ENCODE measurements around the gene HBD.
"Not testable (repeated sequence)": the region's sequence is repeated elsewhere in the genome, so short reads cannot be mapped to it uniquely, and the experiment has no call there.

The HBD gene

DNA sequence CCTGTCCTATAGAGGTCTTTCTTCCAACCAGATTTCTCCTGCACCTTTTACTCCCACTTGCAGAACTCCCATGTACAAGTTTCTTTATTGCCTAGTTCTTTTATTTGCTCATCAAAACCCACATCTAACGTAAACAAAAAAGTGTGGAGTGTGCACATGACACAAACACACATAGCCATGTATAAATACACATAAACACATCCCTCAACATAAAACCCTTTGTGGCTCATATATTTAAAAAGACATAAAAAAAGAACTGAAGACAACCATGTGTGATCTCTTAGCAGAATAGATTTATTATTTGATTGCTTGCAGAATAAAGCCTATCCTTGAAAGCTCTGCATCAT lies 18.6 kb upstream of the HBD start:
- DNase-seq (ENCODE audit: low read depth): no peak

DNA sequence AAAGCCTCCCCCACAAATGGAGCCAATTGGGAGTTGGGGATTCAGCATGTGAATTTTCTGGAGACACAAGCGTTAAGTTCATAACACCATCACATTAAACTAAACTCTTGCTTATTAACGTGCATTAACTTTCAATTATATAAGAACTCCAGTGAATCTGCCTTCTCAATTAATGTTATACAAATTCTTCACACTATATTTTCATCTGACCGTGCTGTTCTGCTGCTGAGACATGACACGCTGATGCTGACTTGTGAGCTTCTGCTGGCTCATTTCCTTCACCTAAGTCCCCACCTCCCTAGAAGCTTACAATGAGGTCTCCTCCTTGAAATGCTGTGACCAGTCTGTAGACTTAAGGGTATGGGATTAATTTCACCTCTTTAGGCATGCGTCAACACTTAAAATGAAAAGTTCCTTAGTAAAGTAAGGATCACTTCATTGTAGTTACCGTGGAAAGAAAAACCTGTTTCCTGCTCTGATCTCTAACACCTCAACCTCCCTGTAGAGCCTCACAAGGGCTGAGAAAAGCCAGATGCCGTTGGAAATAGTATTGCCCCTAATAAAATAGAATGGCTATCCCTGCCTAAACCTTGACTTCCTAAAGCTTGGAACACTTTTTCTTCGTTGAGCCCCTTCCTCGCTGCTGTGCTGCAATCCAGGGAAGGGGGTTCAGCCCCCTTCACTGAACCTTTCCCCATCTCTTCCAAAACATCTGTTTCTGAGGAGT lies 18.1 kb upstream of the HBD start:
- DNase-seq (ENCODE audit: low read depth): no peak

DNA sequence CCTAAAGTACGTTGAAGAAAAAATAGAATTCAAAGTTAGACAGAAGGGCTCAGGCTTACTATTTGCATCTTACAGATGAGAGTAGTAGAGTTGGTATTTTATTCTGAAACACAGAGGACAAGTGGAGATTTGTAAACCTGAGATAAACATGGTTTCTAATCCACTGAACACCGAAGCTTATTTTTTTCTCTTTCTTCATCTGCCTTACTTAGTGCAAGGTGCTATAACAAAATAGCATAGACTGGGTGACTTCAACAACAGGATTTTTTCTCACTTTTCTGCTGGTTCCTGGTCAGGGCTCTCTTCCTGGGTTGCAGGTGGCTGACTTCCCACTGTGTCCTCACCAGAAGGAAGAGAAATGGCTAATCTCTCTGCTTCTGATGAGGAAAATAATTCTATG lies 17.5 kb upstream of the HBD start:
- DNase-seq (ENCODE audit: low read depth): no peak

DNA sequence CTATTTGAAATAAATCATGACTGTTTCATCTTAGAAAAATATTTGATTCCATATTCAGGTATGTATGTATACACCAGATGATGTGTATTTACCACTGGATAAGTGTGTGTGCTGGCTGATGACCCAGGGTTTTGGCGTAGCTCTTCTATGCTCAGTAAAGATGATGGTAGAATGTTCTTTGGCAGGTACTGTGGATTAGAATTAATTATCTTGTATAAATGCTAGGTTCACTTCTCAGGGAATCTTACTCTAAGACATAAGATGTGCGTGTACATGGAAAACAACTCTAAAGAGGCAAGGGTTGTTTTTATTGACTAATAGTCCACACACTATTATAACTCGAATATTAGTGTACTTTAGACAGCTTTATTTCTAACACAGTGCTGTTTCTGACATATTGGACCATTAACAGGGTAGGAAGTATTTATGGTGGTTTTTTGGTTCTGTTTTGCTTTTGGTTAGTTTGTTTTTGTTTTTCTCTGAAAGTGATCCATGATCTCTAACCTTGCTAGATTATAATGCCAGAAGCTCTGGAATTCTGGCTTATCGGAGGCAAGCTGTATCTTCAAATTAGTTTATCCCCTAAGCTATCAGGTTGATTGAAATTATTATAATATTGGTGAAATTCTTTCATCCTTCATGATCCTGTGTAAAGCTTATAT lies 16.4 kb upstream of the HBD start:
- no peak for DNase-seq (ENCODE audit: low read depth)

DNA sequence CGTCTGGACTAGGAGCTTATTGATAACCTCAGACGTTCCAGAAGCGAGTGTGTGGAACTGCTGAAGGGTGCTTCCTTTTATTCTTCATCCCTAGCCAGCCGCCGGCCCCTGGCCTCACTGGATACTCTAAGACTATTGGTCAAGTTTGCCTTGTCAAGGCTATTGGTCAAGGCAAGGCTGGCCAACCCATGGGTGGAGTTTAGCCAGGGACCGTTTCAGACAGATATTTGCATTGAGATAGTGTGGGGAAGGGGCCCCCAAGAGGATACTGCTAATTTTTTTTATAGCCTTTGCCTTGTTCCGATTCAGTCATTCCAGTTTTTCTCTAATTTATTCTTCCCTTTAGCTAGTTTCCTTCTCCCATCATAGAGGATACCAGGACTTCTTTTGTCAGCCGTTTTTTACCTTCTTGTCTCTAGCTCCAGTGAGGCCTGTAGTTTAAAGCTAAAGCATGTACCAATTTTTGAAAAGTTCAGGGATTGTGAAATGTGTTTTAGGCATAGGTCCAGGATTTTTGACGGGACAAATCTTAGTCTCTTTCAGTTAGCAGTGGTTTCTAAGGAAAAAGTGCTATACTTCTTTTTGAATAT lies 15.6 kb upstream of the HBD start, which contains the start of gene HBG1:
Gene HBG1, minus strand, starts transcription at position 51 of the 590 bp plus-strand sequence. CDS start 53 bp downstream, outside the sequence.
- not testable (repeated sequence) for DNase-seq (ENCODE audit: low read depth)

DNA sequence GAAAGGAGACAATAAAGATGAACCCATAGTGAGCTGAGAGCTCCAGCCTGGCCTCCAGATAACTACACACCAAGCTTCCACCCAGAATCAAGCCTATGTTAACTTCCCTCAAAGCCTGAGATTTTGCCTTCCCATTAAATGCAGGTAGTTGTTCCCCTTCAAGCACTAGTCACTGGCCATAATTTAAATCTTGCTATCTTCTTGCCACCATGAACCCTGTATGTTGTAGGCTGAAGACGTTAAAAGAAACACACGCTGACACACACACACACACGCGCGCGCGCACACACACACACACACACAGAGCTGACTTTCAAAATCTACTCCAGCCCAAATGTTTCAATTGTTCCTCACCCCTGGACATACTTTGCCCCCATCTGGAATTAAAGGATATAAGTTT lies 14.2 kb upstream of the HBD start:
- DNase-seq (ENCODE audit: low read depth): not testable (repeated sequence)

DNA sequence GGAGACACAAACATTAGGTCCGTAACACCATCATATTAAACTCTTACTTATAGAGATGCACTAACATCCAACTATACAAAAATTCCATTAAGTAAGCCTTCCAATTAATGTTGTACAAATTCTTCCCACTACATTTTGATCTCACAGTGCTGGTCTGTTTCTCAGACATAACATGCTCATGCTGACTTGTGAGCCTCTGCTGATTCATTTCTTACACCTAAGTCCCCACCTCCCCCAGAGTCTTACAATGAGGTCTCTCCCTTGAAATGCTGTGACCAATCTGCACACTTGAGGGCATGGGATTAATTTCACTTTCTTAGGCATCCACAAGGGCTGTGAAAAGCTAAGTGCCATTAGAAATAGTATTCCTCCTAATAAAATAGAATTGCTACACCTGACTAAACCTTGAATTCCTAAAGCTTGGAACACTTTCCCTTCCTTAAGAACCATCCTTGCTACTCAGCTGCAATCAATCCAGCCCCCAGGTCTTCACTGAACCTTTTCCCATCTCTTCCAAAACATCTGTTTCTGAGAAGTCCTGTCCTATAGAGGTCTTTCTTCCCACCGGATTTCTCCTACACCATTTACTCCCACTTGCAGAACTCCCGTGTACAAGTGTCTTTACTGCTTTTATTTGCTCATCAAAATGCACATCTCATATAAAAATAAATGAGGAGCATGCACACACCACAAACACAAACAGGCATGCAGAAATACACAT lies 13.3 kb upstream of the HBD start:
- no peak for DNase-seq (ENCODE audit: low read depth)

DNA sequence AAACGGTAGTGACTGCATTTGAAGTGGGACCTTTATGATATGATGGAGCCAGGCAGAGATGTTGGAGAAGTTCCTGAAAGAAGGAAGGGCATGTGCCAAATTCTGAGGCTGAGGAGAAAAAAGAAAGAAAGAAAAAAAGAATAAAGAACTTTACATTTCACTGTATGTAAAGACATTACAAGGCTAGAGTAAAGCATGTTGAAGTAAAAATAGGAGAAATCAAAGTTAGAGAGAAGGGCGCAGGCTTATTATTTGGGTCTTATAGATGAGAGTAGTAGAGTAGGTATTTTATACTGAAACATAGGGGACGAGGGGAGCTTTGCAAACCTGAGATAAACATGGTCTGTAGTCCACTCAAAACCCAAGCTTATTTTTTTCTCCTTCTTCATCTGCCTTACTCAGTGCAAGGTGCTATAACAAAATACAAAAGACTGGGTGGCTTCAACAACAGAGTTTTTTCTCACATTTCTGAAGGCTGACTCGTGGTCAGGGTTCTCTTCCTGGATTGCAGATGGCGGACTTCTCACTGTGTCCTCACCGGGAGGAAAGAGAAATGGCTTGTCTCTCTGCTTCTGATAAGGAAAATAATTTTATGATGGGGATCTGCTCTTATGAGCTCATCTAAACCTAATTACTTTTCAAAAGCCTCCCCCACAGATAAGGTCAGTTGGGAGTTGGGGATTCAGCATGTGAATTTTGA lies 12.6 kb upstream of the HBD start:
- DNase-seq (ENCODE audit: low read depth): no peak

DNA sequence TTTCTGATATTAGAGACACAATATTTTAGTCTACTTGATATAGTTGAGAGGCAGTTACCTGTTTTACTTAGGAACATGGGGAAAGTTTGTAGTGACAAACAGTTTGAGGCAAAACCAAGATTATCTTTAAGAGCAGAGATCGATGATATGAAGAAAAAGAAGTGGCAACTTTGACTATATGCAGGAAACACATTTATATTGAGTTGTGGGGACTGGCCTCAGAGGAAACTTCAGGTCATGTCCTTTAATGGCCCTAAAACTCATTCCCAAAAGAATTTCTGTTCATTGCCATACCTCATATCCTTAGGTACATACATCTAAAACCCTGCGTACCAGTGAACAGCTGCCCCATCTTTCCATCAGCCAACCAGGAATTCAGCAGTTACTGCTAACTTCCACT lies 10.9 kb upstream of the HBD start:
- no peak for DNase-seq (ENCODE audit: low read depth)

DNA sequence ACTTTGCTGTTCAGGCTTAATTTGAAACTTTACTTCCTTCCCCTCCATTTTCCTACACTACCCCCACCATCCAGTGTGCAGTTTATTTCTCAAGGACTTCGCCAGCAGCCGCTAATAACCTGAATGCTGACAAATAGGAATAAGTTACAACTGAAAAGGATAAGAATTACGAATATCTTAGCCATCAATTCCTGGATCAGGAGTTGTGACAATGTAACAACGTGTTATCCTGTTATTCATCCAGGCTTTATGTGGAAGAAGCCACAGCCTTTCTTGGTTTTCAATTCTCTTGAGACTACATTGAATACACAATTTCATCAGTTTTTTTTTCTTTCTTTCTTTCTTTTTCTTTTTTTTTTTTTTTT lies 9.5 kb upstream of the HBD start:
- no peak for DNase-seq (ENCODE audit: low read depth)

DNA sequence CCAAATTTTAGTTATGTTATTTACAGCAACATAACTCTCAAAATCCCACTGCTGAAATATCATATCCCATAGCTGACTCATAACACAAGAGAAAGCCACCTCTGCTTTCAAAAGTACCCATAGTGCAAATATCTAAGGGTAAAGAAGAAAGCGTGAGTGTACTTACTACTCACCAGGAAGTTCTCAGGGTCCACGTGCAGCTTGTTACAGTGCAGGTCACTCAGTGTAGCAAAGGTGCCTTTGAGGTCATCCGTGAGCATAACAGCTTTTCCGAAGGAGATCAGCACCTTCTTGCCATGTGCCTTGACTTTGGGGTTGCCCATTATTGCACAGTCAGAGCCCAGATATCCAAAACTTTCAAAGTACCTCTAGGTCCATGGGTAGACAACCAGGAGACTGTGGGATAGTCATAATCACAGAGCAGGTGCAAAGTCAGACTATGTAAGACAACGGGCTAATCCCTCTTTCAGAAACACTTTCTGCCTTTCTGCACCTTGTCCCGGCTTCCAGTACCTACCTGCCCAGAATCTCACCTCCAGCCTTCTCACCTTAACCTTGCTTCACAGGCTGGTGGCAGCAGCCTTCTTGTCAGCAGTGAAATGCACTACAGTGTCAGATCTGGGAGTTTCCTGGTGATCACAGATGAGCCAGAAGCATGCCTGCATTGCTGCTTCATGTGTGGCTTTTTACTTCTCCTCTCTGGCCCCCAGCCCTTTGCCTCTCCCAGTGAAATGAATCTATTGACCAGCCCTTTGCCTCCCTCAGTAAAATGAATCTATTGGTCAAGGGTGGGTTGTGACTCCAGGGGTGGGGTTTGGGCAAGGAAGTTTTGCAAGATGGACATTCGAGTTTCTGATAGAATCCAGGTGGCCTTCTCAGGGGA lies 8.9 kb upstream of the HBD start:
- DNase-seq (ENCODE audit: low read depth): no peak

DNA sequence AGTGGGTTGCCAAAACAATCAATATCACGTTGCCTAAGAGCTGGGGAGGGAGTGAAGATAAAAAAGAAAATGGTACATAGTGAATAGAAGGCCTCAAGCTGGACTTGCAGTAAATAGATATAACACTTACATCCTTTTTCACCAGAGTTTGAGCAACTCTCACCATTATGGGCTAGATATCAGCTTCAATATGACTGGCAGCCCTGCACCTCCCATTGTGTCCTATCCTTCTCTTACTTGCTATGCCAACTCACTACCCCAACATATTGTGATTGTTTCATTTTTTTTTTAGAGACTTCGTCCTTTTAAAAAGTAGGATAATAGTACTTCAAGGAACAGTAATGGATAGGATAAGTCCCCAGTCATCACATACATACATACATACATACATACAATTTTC lies 7.9 kb upstream of the HBD start:
- no peak for DNase-seq (ENCODE audit: low read depth)

DNA sequence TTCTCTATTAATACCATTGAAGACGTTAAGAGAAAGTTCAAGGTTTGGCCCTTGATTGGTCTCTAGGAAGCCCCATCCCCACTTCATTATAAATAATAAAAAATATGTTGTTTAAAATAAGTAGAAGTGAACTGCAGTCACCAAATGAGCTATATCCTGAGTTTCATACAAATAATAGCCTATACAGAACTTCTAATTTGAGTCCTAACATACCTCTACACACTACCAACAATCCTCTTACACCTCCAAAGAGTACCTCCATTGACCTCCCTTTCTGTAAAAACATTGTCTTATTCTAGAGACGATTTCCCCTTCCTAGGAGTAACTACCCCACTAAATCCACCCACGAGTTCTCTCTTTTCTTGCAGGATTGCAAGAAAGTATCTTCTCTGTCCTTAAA lies 7.2 kb upstream of the HBD start:
- no peak for DNase-seq (ENCODE audit: low read depth)

DNA sequence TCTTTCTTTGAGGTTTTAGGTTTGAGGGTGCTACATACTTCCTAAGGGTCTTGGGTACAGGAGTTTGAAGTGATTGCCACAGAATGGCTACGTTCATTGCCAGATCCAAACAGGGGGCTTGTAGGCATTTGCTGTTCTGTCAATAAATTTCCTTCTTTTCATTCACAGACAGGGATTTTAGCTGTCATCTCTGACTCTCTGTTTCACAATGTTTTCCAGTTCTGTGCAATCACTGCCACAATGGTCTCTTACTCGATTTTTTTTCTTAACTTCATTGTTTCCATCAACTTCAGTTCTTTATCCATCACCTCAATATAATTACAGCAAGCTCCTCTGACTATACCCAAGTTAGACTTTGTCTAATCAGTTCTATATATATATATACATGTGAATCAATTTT lies 6.2 kb upstream of the HBD start:
- no peak for DNase-seq (ENCODE audit: low read depth)

DNA sequence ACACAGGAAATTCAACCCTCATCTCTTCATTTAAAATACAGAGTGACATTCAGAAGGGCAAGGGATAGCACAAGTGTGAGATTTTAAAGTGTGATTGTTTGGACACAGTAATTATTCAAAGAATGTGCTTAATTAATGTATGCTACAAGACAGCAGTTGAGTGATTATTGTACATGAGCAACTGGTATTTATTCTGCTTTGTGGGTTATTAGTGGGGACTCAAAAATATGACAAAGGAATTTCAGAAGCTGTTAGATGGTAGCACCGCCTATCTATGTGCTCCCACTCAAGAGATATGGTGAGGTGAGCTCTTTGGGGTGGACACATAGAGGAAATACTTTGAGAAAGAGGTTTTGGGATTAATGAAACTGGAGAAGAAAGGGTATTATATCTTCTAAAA lies 5.8 kb upstream of the HBD start:
- no peak for DNase-seq (ENCODE audit: low read depth)

DNA sequence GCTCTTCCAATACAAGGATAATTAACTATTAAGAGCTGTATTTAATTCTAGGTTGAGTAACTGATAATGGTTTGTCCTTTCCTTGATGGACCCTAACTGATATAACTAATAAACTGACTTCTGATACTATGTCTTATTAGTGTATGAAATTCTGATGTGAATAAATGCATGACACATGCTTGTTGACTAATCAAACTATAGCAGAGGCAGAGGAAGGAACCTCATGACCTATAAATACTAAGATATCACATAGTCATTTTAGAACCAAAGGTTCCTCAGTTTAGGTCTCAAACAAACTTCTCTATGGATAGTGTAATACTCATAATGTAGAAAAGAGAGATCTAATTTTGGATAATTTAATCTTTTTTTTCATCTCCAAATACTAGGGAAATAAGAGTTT lies 4.8 kb upstream of the HBD start:
- no peak for DNase-seq (ENCODE audit: low read depth)

DNA sequence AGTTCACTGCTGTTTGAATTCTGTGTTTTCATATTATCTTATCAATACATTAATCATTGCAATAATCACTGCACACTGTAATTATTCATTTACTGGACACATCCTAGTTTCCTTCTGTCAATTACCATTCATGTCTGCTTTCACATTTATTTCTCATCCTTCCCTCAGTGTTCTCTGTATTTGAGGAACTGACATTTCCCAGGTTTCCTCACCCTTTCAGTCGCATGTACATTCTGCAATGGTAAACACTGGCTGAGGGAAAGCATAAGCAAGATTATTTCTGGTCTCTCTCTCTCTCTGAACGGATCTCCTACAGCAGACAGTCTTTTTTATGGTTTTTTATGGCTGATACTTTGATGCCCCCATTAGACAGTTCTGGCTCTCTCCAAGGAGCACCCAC lies 4.2 kb upstream of the HBD start:
- no peak for DNase-seq (ENCODE audit: low read depth)

DNA sequence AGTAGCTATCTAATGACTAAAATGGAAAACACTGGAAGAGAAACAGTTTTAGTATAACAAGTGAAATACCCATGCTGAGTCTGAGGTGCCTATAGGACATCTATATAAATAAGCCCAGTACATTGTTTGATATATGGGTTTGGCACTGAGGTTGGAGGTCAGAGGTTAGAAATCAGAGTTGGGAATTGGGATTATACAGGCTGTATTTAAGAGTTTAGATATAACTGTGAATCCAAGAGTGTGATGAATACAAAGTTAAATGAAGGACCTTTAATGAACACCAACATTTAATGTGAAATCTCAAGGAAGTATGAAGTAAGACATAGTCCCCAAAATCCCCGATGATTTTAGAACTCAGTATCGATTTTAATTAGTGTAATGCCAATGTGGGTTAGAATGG lies 3.1 kb upstream of the HBD start:
- no peak for DNase-seq (ENCODE audit: low read depth)

DNA sequence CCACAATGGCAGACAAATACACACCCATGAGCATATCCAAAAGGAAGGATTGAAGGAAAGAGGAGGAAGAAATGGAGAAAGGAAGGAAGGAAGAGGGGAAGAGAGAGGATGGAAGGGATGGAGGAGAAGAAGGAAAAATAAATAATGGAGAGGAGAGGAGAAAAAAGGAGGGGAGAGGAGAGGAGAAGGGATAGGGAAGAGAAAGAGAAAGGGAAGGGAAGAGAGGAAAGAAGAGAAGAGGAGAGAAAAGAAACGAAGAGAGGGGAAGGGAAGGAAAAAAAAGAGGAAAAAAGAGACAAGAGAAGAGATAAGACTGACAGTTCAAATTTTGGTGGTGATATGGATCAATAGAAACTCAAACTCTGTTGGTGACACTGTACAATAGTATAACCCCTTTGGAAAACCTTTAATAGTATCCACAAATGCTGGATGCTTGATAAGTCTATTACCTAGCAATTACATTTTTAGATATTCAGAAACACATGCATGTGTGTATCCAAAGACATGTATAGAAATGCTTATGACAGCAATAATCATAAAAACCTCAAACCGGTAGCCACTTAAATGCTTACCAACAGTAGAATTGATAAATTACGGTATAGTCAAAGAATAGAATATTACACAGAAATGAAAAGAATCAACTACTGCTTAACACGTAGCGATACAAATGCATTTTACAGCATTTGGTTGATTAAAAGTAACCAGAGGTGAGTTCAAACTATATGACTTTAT lies 1.2 kb upstream of the HBD start:
- no peak for DNase-seq (ENCODE audit: low read depth)

DNA sequence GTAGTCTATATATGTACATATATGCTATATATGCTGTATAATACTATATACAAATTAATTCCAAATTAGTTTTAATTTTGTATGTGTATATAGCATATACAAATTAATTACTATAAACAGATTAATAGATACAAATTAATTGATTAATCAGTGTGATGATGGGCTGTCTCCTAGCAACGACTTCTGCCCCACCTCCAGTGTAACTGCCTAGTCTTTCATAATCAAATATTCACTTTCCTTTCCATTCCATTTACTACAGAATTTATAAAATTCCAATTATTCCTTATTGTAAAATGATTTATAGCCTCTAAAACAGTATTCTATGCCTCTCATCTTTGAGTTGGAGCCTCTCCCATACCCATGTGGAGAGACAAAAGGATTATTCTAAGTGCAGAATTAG lies 976 bp downstream of the HBD start:
- no peak for DNase-seq (ENCODE audit: low read depth)

DNA sequence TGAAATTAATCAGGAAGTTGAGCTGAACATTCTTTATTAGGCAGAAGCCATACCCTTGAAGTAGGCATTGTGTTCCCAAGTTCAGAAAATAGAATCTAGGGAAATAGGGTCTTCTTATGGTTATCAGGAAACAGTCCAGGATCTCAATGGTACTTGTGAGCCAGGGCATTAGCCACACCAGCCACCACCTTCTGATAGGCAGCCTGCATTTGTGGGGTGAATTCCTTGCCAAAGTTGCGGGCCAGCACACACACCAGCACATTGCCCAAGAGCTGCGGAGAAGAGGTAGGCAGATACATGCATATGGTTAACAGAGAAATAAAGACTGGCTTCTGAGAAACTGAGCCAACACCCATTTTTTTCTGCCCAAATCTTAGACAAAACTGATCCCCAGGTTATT lies 1.5 kb downstream of the HBD start:
- no peak for DNase-seq (ENCODE audit: low read depth)
